HG03460 (cell line): Measurements from ENCODE around the gene CCL23.
"Not testable (repeated sequence)": the region's sequence is repeated elsewhere in the genome, so short reads cannot be mapped to it uniquely, and the experiment has no call there.

ENCODE experiments used
- ATAC-seq: cut with Tn5 transposase; IDR thresholded peaks from one replicate; pipeline ENCODE4 v1.9.1; 2021; ENCODE audit not compliant: unreplicated experiment

The CCL23 gene

GRCh38 chr17:36004594-36005108 is 13.1 kb downstream of the CCL23 start:
- ATAC-seq: no peak

GRCh38 chr17:36002631-36003030 is 15.1 kb downstream of the CCL23 start:
- ATAC-seq: no peak

GRCh38 chr17:36001862-36002603 is 15.7 kb downstream of the CCL23 start:
- no peak for ATAC-seq

- ATAC-seq: no peak
These were observed 16.5 kb downstream of the CCL23 start, which contains the start of gene CCL15 for GRCh38 chr17:36001110-36001771. Gene CCL15 (minus strand): TSS chr17:36001553. CDS start chr17:36001492, 61 bp downstream.

- no peak for ATAC-seq
These were observed 17.1 kb downstream of the CCL23 start for GRCh38 chr17:36000732-36001109.

- no peak for ATAC-seq
These were observed 19.0 kb downstream of the CCL23 start for GRCh38 chr17:35998756-35999155.

GRCh38 chr17:35998018-35998545 is 19.7 kb downstream of the CCL23 start:
- ATAC-seq: no peak

- not testable (repeated sequence) for ATAC-seq
These were observed 22.4 kb downstream of the CCL23 start for GRCh38 chr17:35995346-35995745.

- no peak for ATAC-seq
These were observed 26.7 kb downstream of the CCL23 start for GRCh38 chr17:35991075-35991474.

GRCh38 chr17:35988164-35988563 is 29.6 kb downstream of the CCL23 start:
- ATAC-seq: no peak

GRCh38 chr17:35986643-35987042 is 31.1 kb downstream of the CCL23 start, which contains the start of gene CCL14:
Gene CCL14 (minus strand): TSS chr17:35986729. CDS start chr17:35986649, 80 bp downstream.
- no peak for ATAC-seq

GRCh38 chr17:35984140-35984539 is 33.6 kb downstream of the CCL23 start:
- no peak for ATAC-seq

- no peak for ATAC-seq
These were observed 35.2 kb downstream of the CCL23 start for GRCh38 chr17:35982409-35983191.

- no peak for ATAC-seq
These were observed 35.9 kb downstream of the CCL23 start for GRCh38 chr17:35981908-35982330.

- no peak for ATAC-seq
These were observed 36.5 kb downstream of the CCL23 start, which contains the start of gene CCL16 for GRCh38 chr17:35981246-35981645. Gene CCL16 (minus strand): TSS chr17:35981497. CDS start chr17:35981420, 77 bp downstream.

GRCh38 chr17:35978346-35978745 is 39.4 kb downstream of the CCL23 start:
- no peak for ATAC-seq

- ATAC-seq: no peak
These were observed 40.3 kb downstream of the CCL23 start for GRCh38 chr17:35977509-35977908.

GRCh38 chr17:35973333-35974260 is 44.2 kb downstream of the CCL23 start:
- ATAC-seq: no peak

- no peak for ATAC-seq
These were observed 44.8 kb downstream of the CCL23 start for GRCh38 chr17:35972945-35973332.

GRCh38 chr17:35972535-35972934 is 45.2 kb downstream of the CCL23 start:
- ATAC-seq: no peak
